ENCODE results near the gene CAAP1. TPM values are rescaled to one million over a fixed set of nuclear protein-coding genes. Genes with fewer than 3 reads are reported as not detected.

The CAAP1 gene
- total and polyA plus RNA-seq, 2 of the 13 experiments (the other 11 are each of a cell fraction or from before 2014, with no cell fraction given) = 10.9 to 40.2 TPM

GRCh38 chr9:26928902-26929495, 36.4 kb upstream of the CAAP1 start (continued):
- TF ChIP-seq TRIM22 (IDR thresholded peaks at IDR 0.05) (no peak), EEA1 (CRISPR knock-in tag; IDR thresholded peaks at IDR 0.05; ENCODE audit: borderline replicate concordance) (no peak), ZNF260 (CRISPR knock-in tag; IDR thresholded peaks at IDR 0.05; ENCODE audit: borderline replicate concordance, low read depth) (no peak), ZSCAN5A (CRISPR knock-in tag; IDR thresholded peaks at IDR 0.05; ENCODE audit: borderline replicate concordance) (no peak), ZNF770 (CRISPR knock-in tag; IDR thresholded peaks at IDR 0.05) (no peak), SNAPC4 (CRISPR knock-in tag; IDR thresholded peaks at IDR 0.05) (no peak), GATA4 (IDR thresholded peaks at IDR 0.05; ENCODE audit: borderline replicate concordance, low read depth) (no peak), RFX1 (IDR thresholded peaks at IDR 0.05) (no peak), HIC2 (CRISPR knock-in tag; IDR thresholded peaks at IDR 0.05; ENCODE audit: low read depth) (no peak), GATAD2A (CRISPR knock-in tag; IDR thresholded peaks at IDR 0.05) (no peak), SMARCE1 (IDR thresholded peaks at IDR 0.05; ENCODE audit: borderline replicate concordance) (no peak), KLF9 (CRISPR knock-in tag; IDR thresholded peaks at IDR 0.05; ENCODE audit: low read depth) (no peak)
